SU-DHL-6 (cell line): Measurements from ENCODE around the gene VRK3.

ENCODE experiments used
- H2AFZ ChIP-seq: fragments of 200-600 bp; sonication (generic); 2 replicates; pipeline ENCODE4 v1.6.1; 2014; ENCODE audit warnings: low read depth, mild to moderate bottlenecking, moderate library complexity, mixed read lengths, antibody characterized with exemption, low read length; ENCODE audit not compliant: severe bottlenecking
- H3F3A ChIP-seq: fragments of 200-600 bp; shearing (Covaris generic); 2 replicates; pipeline ENCODE4 v1.6.0; 2016; ENCODE audit warnings: antibody characterized with exemption, mild to moderate bottlenecking; ENCODE audit not compliant: insufficient read depth
- H3K27ac ChIP-seq: fragments of 200-600 bp; sonication (generic); 2 replicates; pipeline ENCODE4 v1.5.1; 2016; ENCODE audit warnings: low read depth, mild to moderate bottlenecking, low read length, moderate library complexity, mixed read lengths
- H3K27me3 ChIP-seq: fragments of 200-600 bp; sonication (generic), shearing (Covaris generic); 2 replicates; pipeline ENCODE4 v1.6.0; 2014; ENCODE audit warnings: mild to moderate bottlenecking, low read length
- H3K36me3 ChIP-seq: fragments of 200-600 bp; sonication (generic); 2 replicates; pipeline ENCODE4 v1.6.1; 2014; ENCODE audit warnings: mild to moderate bottlenecking, low read length, mixed read lengths
- H3K4me2 ChIP-seq: fragments of 300-600, 200-600 bp; shearing (Covaris generic), sonication (generic); 2 replicates; pipeline ENCODE4 v1.6.0; 2014; ENCODE audit warnings: low read length, low read depth, mild to moderate bottlenecking; ENCODE audit not compliant: poor library complexity, severe bottlenecking
- H3K4me3 ChIP-seq: fragments of 200-600 bp; sonication (generic); 2 replicates; pipeline ENCODE4 v1.5.1; 2014; ENCODE audit warnings: antibody characterized with exemption, low read length, mild to moderate bottlenecking, mixed read lengths; ENCODE audit not compliant: insufficient read depth, poor library complexity, severe bottlenecking
- H3K79me2 ChIP-seq: fragments of 200-600 bp; sonication (generic); 2 replicates; pipeline ENCODE4 v1.6.1; 2014; ENCODE audit warnings: mild to moderate bottlenecking, low read length, moderate library complexity; ENCODE audit not compliant: insufficient read depth
- H3K9ac ChIP-seq: fragments of 200-600 bp; sonication (generic); 2 replicates; pipeline ENCODE4 v1.7.0; 2014; ENCODE audit warnings: mild to moderate bottlenecking, low read length
- H3K9me2 ChIP-seq: fragments of 200-600 bp; sonication (generic); replicated peaks from 2 replicates; pipeline ENCODE4 v1.6.1; 2014; ENCODE audit warnings: low read length; ENCODE audit not compliant: insufficient read depth
- H3K9me3 ChIP-seq: fragments of 200-600 bp; sonication (generic); 2 replicates; pipeline ENCODE4 v1.6.1; 2014; ENCODE audit warnings: low read length, mixed read lengths; ENCODE audit not compliant: insufficient read depth
- H4K20me1 ChIP-seq: fragments of 200-600 bp; sonication (generic); 2 replicates; pipeline ENCODE4 v1.6.1; 2014; ENCODE audit warnings: low read depth, mild to moderate bottlenecking, antibody characterized with exemption, low read length, moderate library complexity, mixed read lengths
- CTCF ChIP-seq: fragments of 200-600 bp; sonication (generic); IDR thresholded peaks from one replicate; pipeline ENCODE4 v1.5.1; 2017; ENCODE audit warnings: antibody characterized with exemption, mild to moderate bottlenecking, low read length, moderate library complexity; ENCODE audit not compliant: insufficient read depth, poor library complexity, severe bottlenecking
- EZH2phosphoT487 ChIP-seq: fragments of 200-600 bp; sonication (generic), shearing (Covaris generic); conservative IDR thresholded peaks from 2 replicates; pipeline ENCODE4 v1.6.1; 2018; ENCODE audit warnings: mild to moderate bottlenecking, antibody characterized with exemption, low read length, moderate library complexity, mixed read lengths

Gene VRK3

DNA sequence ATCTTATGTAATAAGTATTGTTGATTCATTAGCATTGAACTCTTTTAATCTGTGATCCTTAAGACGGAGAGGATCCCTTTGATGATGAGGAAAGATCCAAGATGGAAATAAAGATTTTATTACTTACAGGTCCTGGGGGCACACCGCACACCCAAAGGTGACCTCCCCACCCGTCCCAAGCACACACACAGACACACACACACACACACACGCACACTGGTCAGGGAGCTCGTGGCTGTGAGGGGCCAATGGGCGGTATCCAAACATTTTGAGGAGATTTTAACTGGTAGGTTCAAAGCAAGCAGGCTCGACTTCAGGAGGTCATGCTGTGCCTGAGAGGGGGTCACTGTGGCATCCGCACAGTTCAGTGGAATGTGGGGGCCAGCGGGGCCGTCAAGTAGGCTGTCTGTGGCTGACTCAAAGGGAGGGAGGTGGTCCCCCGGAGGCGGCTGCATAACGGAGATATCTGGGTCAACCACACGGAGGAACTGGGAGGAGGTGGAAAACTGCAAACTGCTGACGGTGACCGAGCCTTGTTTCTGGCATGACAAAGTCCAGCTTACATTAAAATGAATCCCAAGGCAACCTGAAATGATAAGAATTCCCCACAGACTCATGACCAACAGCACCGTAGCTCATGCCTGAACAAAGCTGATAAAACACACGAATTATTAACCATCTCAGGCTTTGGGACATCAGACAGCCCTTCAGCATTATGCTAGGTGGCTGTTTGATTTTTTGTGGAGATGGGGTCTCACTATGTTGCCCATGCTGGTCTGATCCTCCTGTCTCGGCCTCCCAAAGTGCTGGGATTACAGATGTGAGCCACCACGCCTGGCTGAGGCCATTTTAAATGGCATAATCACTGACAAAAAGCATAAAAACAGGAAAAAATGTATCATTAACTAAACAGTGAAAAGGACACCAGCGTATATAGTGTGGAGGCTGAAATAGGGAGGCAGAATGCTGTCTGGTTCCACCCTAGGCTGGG, 43.3 kb downstream of the VRK3 start:
- Histone ChIP-seq H4K20me1 (no peaks in the 10 kb centered on the region), H3K9me3 (no peaks in the 10 kb centered on the region), H3K27ac (no peak overlapping the region), H3K79me2 (no peaks in the 10 kb centered on the region), H3K27me3 (no peaks in the 10 kb centered on the region), H2AFZ (no peak overlapping the region), H3K9me2 (no peaks in the 10 kb centered on the region), H3F3A (no peaks in the 10 kb centered on the region), H3K9ac (no peak overlapping the region), H3K4me2 (no peak overlapping the region), H3K4me3 (no peak overlapping the region), H3K36me3 (no peaks in the 10 kb centered on the region)
- TF ChIP-seq EZH2phosphoT487: no peak
- TF ChIP-seq CTCF: no peak

DNA sequence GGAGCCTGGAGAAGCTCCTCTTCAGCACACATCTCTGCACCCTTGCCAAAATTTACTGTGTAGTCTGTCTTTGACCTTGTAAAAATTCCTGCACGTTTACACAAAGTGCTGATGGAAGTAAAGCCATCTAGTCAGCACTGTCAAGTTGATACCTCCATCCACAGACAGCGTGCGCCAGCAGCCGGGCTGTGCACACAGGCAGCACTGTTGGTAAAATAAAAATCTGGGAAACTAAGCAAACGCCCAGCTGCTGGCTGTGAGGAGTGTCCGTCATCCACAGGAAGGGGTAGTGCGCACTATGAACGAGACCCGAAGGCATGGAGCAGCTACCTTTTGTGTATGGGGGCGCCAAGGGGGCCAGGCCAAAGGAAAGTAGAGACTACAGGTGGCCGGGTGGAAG, 46.8 kb downstream of the VRK3 start:
- no peaks in the 10 kb centered on the region for H3K79me2 ChIP-seq
- no peaks in the 10 kb centered on the region for H3K36me3 ChIP-seq
- H3K27me3 ChIP-seq: no peaks in the 10 kb centered on the region
- no peaks in the 10 kb centered on the region for H4K20me1 ChIP-seq
- no peaks in the 10 kb centered on the region for H3F3A ChIP-seq
- H3K4me2 ChIP-seq: no peak overlapping the region
- no peak overlapping the region for H3K9ac ChIP-seq
- H3K9me3 ChIP-seq: no peaks in the 10 kb centered on the region
- no peak overlapping the region for H2AFZ ChIP-seq
- H3K9me2 ChIP-seq: no peaks in the 10 kb centered on the region
- H3K4me3 ChIP-seq: no peak overlapping the region
- no peak for TF ChIP-seq EZH2phosphoT487
- TF ChIP-seq CTCF: no peak
- no peak overlapping the region for H3K27ac ChIP-seq

GRCh38 chr19:49977881-49978280, 47.3 kb downstream of the VRK3 start:
- Histone ChIP-seq H3K27me3 (no peaks in the 10 kb centered on the region), H4K20me1 (no peaks in the 10 kb centered on the region), H2AFZ (no peak overlapping the region), H3K9me2 (no peaks in the 10 kb centered on the region), H3K4me2 (no peak overlapping the region), H3K79me2 (no peaks in the 10 kb centered on the region), H3K4me3 (no peak overlapping the region), H3K27ac (no peak overlapping the region), H3K9ac (no peak overlapping the region), H3K36me3 (no peaks in the 10 kb centered on the region), H3K9me3 (no peaks in the 10 kb centered on the region), H3F3A (no peaks in the 10 kb centered on the region)
- no peak for TF ChIP-seq EZH2phosphoT487

DNA sequence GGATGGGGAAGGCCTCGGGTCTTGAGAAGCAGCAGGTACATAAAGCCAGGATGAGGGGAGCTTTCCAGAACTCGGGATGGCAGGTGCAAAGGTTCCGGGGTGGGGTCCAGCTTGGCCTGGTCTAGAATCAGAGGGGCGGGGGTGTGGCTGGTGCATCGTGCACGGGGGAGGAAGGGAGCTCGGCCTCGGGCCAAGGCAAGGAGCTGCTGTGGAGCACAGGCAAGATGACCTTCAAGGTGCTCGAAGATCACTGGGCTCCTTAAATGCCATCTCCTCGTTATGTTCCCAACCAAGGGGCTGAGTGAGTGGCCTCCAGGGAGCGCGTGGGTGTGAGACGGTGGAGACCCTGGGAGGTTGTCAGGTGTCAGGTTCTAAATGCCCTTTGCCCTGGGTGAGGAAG, 48.1 kb downstream of the VRK3 start:
- Histone ChIP-seq H3K4me3 (no peak overlapping the region), H3K9ac (no peak overlapping the region), H2AFZ (no peak overlapping the region), H3K79me2 (no peaks in the 10 kb centered on the region), H4K20me1 (no peaks in the 10 kb centered on the region), H3K9me3 (no peaks in the 10 kb centered on the region), H3K9me2 (no peaks in the 10 kb centered on the region), H3F3A (no peaks in the 10 kb centered on the region), H3K36me3 (no peaks in the 10 kb centered on the region), H3K27me3 (no peaks in the 10 kb centered on the region), H3K4me2 (no peak overlapping the region), H3K27ac (no peak overlapping the region)
- TF ChIP-seq CTCF (no peak), EZH2phosphoT487 (no peak)
